HG03442 (cell line): Measurements from ENCODE around the gene ASIP.

Experiments
- ATAC-seq: cut with Tn5 transposase; IDR thresholded peaks from one replicate; pipeline ENCODE4 v1.9.1; 2021; ENCODE audit warnings: mild to moderate bottlenecking, moderate library complexity; ENCODE audit not compliant: unreplicated experiment

ASIP gene

GRCh38 chr20:34309691-34310090 lies 68.5 kb downstream of the ASIP start:
- ATAC-seq, result no peak

GRCh38 chr20:34310481-34311117 lies 69.4 kb downstream of the ASIP start:
- ATAC-seq, result no peak

- ATAC-seq, result no peak
These were observed 70.1 kb downstream of the ASIP start for GRCh38 chr20:34311118-34312023.

- no peak for ATAC-seq
These were observed 70.8 kb downstream of the ASIP start for GRCh38 chr20:34312024-34312460.

- ATAC-seq, result peak; percentile 86
These were observed 71.5 kb downstream of the ASIP start for GRCh38 chr20:34312544-34313217.

- no peak for ATAC-seq
These were observed 74.0 kb downstream of the ASIP start for GRCh38 chr20:34315236-34315635.

- ATAC-seq, result no peak
These were observed 75.1 kb downstream of the ASIP start for GRCh38 chr20:34316196-34316814.
